ENCODE results near the gene ZNF699.
"Not testable (repeated sequence)": the region's sequence is repeated elsewhere in the genome, so short reads cannot be mapped to it uniquely, and the experiment has no call there.

GRCh38 chr19:9322201-9322600 is 12.6 kb upstream of the ZNF699 start:
- TF ChIP-seq CTCF (IDR thresholded peaks at IDR 0.05); POLR2A (IDR thresholded peaks at IDR 0.05); POLR2AphosphoS5 (IDR thresholded peaks at IDR 0.05); EP300 (IDR thresholded peaks at IDR 0.05; ENCODE audit: low read depth): not testable (repeated sequence)

Measured in transverse colon (tissue), 4 donors.